GM06990 (cell line): Measurements from ENCODE around the gene LRP5.

Source experiments
- DNase-seq: peaks from one replicate; pipeline ENCODE4 v3.0.0-alpha.2; 2011; ENCODE audit not compliant: insufficient read length; ENCODE audit errors: extremely low read depth
- H3K27me3 ChIP-seq: replicated peaks from 2 replicates; pipeline ENCODE4 v1.6.0; 2011; ENCODE audit warnings: low read length; ENCODE audit not compliant: control insufficient read depth, insufficient read depth
- H3K36me3 ChIP-seq: 2 replicates; pipeline ENCODE4 v1.5.1; 2011; ENCODE audit warnings: low read length; ENCODE audit not compliant: control insufficient read depth, insufficient read depth
- H3K4me3 ChIP-seq: replicated peaks from 2 replicates; pipeline ENCODE4 v1.5.1; 2011; ENCODE audit warnings: low read depth, mild to moderate bottlenecking, control low read depth, low read length
- TF ChIP-seq, protein P1 (sequence below): IDR thresholded peaks from 2 replicates; pipeline ENCODE4 v1.5.1; 2011; ENCODE audit warnings: low read length, control low read depth, mild to moderate bottlenecking, inconsistent platforms; ENCODE audit not compliant: insufficient read depth, poor library complexity, severe bottlenecking

Gene LRP5

DNA sequence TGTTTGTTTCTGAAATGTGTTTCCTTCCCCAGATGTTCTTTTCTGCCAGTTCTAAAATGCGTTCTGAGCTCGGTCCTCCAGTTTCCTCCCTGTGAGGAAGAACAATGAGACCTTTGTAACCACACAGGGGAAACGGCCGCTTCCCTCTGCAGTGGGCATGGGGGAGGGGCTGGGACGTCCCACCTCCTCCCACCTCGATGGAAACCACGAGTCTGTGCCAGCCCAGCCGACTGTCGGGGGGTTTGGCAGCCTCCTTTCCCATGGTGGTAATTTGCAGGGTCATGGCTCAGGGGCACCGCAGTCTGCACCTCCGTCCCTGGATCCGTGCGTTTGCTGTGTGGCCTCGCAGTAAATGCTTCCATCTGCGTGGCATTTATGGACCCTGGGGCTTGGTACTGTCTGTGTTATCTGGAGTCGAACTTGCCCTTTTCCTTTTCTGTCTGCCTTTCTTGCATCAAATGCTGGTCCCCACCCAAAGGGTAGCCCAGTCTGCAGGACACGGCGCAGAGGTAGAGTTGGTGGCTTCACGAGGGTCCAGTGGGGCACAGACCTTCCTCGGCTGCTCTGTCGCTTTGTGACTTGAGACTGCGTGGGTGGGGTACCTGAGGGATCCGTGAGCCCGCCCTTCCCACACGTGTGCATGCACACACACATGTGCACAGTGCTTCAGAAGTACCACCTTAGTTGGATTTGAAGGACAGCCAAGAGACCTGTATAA lies 16.1 kb downstream of the LRP5 start:
- TF ChIP-seq, protein P1, sequence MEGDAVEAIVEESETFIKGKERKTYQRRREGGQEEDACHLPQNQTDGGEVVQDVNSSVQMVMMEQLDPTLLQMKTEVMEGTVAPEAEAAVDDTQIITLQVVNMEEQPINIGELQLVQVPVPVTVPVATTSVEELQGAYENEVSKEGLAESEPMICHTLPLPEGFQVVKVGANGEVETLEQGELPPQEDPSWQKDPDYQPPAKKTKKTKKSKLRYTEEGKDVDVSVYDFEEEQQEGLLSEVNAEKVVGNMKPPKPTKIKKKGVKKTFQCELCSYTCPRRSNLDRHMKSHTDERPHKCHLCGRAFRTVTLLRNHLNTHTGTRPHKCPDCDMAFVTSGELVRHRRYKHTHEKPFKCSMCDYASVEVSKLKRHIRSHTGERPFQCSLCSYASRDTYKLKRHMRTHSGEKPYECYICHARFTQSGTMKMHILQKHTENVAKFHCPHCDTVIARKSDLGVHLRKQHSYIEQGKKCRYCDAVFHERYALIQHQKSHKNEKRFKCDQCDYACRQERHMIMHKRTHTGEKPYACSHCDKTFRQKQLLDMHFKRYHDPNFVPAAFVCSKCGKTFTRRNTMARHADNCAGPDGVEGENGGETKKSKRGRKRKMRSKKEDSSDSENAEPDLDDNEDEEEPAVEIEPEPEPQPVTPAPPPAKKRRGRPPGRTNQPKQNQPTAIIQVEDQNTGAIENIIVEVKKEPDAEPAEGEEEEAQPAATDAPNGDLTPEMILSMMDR = no peak
- no peaks in the 10 kb centered on the region for H3K27me3 ChIP-seq
- no peak for DNase-seq
- no peak overlapping the region for H3K4me3 ChIP-seq
- H3K36me3 ChIP-seq = no peaks in the 10 kb centered on the region

DNA sequence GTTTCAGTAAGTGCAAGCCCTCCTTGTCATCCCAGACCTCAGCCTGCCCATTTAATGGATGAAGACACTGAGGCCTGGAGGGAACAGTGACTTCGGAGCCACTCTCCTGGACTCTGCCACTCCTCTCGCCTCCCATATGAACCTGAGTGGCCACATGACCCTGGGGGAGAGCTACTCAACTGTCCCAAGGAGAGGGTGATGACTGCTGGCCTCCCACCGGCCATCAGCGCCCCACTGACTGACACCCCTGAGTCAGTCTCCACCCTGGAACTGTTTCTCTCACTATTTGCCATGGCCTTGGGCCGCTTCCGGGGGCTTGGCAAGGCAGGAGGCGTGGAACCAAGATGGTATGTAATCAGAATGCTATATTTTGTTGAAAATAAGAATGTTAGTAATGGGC lies 17.1 kb downstream of the LRP5 start:
- DNase-seq = no peak
- H3K4me3 ChIP-seq = no peak overlapping the region
- no peaks in the 10 kb centered on the region for H3K36me3 ChIP-seq
- TF ChIP-seq, protein P1 = no peak
- H3K27me3 ChIP-seq = no peaks in the 10 kb centered on the region

DNA sequence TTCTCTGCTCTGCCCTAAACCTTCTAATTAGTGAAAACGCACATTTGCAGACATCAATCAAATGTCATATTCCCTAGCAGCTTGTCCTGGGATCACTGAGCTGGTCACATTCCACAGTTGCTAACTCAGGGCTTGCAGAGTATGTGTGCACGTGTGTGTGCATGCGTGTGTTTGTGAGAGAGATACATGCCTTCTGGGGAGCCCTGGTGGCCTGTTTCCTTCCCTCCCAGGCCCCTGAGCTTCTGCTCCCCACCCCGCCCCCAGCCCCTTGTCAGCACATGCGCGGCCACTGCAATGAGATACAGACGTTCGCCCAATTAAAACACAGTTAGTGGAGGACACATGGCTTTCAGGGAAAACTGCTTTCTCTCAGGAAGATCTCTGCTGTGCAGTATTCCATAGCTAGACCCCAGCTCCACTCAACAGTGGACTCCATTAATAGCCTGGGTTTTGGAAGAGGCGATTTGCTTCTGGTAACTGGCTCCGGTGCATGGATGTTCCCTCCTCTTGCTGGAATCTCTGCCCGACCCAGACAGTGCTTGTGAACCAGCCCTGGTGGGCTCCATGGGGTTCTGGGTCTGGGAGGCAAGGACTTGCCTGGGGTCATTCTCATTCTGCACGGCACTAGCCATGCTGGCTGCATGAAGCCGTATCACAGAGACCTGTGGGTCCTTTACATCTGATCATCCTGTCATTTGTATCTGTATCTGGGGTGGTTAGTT lies 17.7 kb downstream of the LRP5 start:
- H3K27me3 ChIP-seq = no peaks in the 10 kb centered on the region
- DNase-seq = no peak
- H3K36me3 ChIP-seq = no peaks in the 10 kb centered on the region
- TF ChIP-seq, protein P1 = no peak
- H3K4me3 ChIP-seq = no peak overlapping the region

DNA sequence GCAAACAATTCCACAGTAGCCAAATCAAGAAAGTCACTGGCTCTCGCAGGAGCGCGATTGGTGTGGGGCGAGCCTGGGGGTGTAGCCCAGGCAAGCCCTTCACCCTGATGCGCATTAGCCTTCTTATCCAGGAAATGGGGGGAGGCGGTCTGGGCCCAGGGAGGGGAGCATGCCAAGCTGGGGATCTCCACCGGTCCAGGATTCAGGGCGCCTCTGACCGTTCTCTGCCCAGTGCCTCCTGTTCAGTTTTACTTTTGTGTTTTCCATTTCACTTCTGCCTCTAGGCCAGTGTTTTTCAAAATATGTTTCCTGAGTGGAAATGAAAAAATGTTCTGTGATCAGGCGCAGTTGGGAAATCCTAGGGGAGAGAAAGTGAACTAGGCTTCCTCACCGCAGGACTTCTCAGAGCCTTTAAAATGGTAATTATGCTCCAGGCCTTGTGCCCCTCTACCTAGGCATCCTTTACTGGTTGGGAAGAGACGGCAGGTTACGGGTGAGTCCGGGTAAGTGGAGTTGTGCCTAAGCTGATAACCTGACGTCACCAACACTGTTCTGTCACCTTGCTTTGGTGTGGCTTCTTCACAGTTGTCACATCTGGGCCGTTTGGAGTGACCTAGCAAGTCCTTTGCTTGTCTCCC lies 18.4 kb downstream of the LRP5 start:
- Histone ChIP-seq H3K36me3 (no peaks in the 10 kb centered on the region), H3K4me3 (no peak overlapping the region), H3K27me3 (no peaks in the 10 kb centered on the region)
- no peak for DNase-seq
- TF ChIP-seq, protein P1 = no peak

DNA sequence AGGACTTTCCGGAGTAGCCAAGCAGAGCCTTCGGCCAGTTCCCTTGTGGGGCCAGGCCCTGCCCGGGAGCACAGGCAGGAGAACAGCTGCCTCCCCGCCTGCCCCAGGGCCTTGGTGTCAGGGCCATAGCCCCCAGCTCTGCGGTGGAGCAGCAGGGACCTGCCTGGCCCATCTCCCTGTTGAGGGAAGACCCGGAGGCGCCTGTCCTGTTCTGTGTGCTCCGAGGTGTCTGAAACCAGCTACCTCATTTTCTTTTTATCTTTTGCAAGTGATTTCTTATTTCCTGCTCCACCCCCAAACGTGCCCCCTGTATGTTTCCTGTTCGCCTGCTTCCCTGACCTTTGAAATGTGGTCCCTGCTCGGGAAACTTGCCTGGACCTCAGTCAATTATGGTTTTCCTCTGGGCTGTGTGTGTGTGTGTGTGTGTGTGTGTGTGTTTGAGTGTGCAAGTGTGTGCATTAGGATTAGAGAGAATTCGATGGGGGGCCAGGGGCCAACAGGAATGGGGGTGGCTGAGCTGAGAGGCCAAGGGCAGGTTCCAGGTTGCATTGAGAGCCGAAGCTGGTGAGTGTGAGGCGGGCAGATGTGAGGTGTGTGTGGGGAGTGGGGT lies 19.1 kb downstream of the LRP5 start:
- TF ChIP-seq, protein P1 = no peak
- no peak for DNase-seq
- H3K27me3 ChIP-seq = no peaks in the 10 kb centered on the region
- H3K4me3 ChIP-seq = no peak overlapping the region
- H3K36me3 ChIP-seq = no peaks in the 10 kb centered on the region; the same call in 1 of the 2 replicates
